Endothelial cell of umbilical vein (primary cell): ENCODE results near the gene CHI3L1.

Experiments used
- POLR2A ChIP-seq: IDR thresholded peaks from 2 replicates; pipeline ENCODE4 v1.6.1; 2012; ENCODE audit warnings: low read depth, mild to moderate bottlenecking, control low read depth, low read length
- POLR2AphosphoS5 ChIP-seq: IDR thresholded peaks from 2 replicates; pipeline ENCODE4 v1.6.1; 2012; ENCODE audit warnings: low read depth, mild to moderate bottlenecking, control low read depth, low read length, moderate library complexity; ENCODE audit not compliant: insufficient read depth

- no peak for TF ChIP-seq POLR2AphosphoS5
- no peak for TF ChIP-seq POLR2A
Measured at GRCh38 chr1:203186091-203186445, 436 bp downstream of the CHI3L1 start.
